ENCODE data around the gene NPAS3. TPM values are rescaled to one million over a fixed set of nuclear protein-coding genes. Genes with fewer than 3 reads are reported as not detected.

The NPAS3 gene
- total and polyA plus RNA-seq, 4 donors = 0.07 to 0.09 (median 0.08) TPM; not detected in 1

DNA sequence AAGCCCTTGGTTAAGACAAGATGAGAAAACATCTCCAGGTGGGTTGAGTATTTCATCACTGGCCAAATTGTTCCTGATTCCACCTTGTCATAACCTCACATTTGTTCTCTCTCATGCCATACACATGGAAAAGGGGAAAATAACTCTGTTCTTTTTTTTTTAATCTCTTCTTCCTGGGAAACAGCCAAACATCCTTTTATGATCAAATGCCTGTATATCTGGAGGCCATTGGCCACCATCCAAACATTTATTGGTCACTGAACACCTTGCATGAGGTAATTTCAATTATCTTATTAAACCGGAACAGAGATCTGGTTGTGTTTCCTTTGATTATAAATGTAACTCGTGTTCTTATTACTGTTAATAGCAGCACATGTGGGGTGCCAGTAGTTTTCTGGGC, 469.6 kb downstream of the NPAS3 start:
- Histone ChIP-seq H3K36me3 (ENCODE audit: control insufficient read depth in 4 of 4, insufficient read depth in 3 of 4, low read depth in 1 of 4, low read length in 3 of 4) (no peaks in the 10 kb centered on the region), H3K27me3 (ENCODE audit: control insufficient read depth in 4 of 4, insufficient read depth in 4 of 4, low read length in 3 of 4) (peaks cover 0 to 7% (median 0%) of the 10 kb centered on the region in 4 donors), H3K9ac (ENCODE audit: low read depth in 1 of 2, low read length in 2 of 2) (no peak overlapping the region), H3K4me3 (ENCODE audit: low read depth in 1 of 3, low read length in 3 of 3) (no peak overlapping the region), H3K9me3 (ENCODE audit: control insufficient read depth in 4 of 4, low read length in 3 of 4) (no peaks in the 10 kb centered on the region), H3K27ac (ENCODE audit: low read depth in 1 of 2, low read length in 2 of 2) (no peak overlapping the region), H3K4me1 (ENCODE audit: control insufficient read depth in 4 of 4, insufficient read depth in 4 of 4, low read length in 3 of 4) (no peaks in the 10 kb centered on the region)
- DNase-seq (ENCODE audit: low spot score) = no peak
- 65% methylated on average over 2 of the region's 2 CpGs for WGBS
- TF ChIP-seq HNF4G (IDR thresholded peaks at IDR 0.05) = no peak
- TF ChIP-seq RXRA (IDR thresholded peaks at IDR 0.05) = no peak
- TF ChIP-seq, protein P1, sequence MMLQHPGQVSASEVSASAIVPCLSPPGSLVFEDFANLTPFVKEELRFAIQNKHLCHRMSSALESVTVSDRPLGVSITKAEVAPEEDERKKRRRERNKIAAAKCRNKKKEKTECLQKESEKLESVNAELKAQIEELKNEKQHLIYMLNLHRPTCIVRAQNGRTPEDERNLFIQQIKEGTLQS (IDR thresholded peaks at IDR 0.05) = no peak
- TF ChIP-seq EGR1 (IDR thresholded peaks at IDR 0.05; ENCODE audit: low read depth in 2 of 2) = no peak
- no peak for TF ChIP-seq CTCF (IDR thresholded peaks at IDR 0.05; ENCODE audit: low read depth, low read length, missing input control)
- TF ChIP-seq YY1 (IDR thresholded peaks at IDR 0.05) = no peak
- no peak for TF ChIP-seq MAX (IDR thresholded peaks at IDR 0.05)

DNA sequence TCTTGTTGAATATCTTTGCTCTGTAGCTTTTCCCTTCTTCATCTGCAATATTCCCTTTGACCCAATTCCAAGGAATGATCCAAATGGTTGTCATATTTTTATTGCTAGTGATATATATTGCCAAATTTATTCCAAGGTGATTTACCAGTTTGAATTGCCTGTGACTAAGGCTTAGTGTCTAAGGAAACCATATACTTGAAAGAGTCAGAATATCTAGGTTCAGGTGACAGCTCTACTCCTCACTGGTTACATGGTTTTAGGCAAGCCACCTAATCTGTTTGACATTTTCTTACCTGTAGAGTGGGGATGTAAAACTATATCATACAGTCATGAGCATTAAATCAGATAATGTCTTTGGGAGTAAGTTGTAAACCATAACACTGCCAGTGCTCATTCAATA, 473.8 kb downstream of the NPAS3 start:
- DNase-seq (ENCODE audit: low spot score) = no peak
- Histone ChIP-seq H3K4me1 (ENCODE audit: control insufficient read depth in 4 of 4, insufficient read depth in 4 of 4, low read length in 3 of 4) (no peaks in the 10 kb centered on the region), H3K4me3 (ENCODE audit: low read depth in 1 of 3, low read length in 3 of 3) (no peak overlapping the region), H3K9me3 (ENCODE audit: control insufficient read depth in 4 of 4, low read length in 3 of 4) (no peaks in the 10 kb centered on the region), H3K27ac (ENCODE audit: low read depth in 1 of 2, low read length in 2 of 2) (no peak overlapping the region), H3K27me3 (ENCODE audit: control insufficient read depth in 4 of 4, insufficient read depth in 4 of 4, low read length in 3 of 4) (peaks cover 0 to 2% (median 0%) of the 10 kb centered on the region in 4 donors), H3K36me3 (ENCODE audit: control insufficient read depth in 4 of 4, insufficient read depth in 3 of 4, low read depth in 1 of 4, low read length in 3 of 4) (no peaks in the 10 kb centered on the region), H3K9ac (ENCODE audit: low read depth in 1 of 2, low read length in 2 of 2) (no peak overlapping the region)
- TF ChIP-seq RAD21 (IDR thresholded peaks at IDR 0.05) (no peak), REST (IDR thresholded peaks at IDR 0.05) (no peak), MAX (IDR thresholded peaks at IDR 0.05) (no peak), CTCF (IDR thresholded peaks at IDR 0.05; ENCODE audit: low read depth, low read length, missing input control) (no peak), HNF4G (IDR thresholded peaks at IDR 0.05) (no peak), ZBTB33 (IDR thresholded peaks at IDR 0.05) (no peak), SP1 (IDR thresholded peaks at IDR 0.05) (no peak), FOXA1 (IDR thresholded peaks at IDR 0.05) (no peak), HNF4A (conservative IDR thresholded peaks at IDR 0.05) (no peak), RXRA (IDR thresholded peaks at IDR 0.05) (no peak), FOXA2 (IDR thresholded peaks at IDR 0.05) (no peak), TAF1 (conservative IDR thresholded peaks at IDR 0.05) (no peak)
- TF ChIP-seq, protein P1 (IDR thresholded peaks at IDR 0.05) = no peak

Data from liver (tissue), 9 donors.